ENCODE data around the gene USP54. TPM values are rescaled to one million over a fixed set of nuclear protein-coding genes. Genes with fewer than 3 reads are reported as not detected.
"Not testable (repeated sequence)": the region's sequence is repeated elsewhere in the genome, so short reads cannot be mapped to it uniquely, and the experiment has no call there.

Gene USP54
- polyA plus RNA-seq, 1 donor: 19.6 TPM

DNA sequence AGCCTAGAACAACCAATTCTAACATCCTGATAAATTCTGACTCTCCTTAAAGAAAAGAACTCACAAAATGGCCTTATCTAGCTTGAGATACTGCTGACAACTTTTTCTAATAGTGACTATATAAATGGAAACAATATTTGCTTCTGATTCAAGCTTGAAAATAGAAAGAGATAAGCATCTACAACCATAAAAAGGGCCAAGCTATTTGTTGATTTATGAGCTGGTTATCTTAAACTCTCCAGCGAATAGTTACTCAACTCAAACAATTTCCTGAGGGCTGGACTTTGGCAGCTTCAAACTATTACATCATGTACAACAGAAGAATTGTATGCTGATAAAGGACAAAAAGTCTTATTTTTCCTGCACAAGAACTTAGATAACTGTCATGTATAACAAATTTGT lies 4.6 kb downstream of the USP54 start:
- peak; percentile 32 for DNase-seq

DNA sequence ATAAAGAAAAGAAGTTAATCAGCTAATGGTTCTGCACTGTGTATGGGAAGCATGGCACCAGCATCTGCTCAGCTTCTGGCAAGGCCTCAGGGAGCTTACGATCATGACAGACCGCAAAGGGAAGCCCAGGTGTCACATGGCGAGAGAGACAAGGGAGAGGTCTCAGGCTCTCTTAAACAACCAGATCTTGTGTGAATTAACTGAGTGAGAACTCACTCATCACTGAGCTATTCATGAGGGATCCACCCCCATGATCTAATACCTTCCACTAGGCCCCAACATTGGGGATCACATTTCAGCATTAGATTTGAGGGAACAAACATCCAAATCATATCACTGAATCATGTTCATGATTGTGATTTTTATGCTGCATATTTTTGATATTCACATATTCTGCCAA lies 5.8 kb downstream of the USP54 start:
- peak; percentile 8 for DNase-seq

DNA sequence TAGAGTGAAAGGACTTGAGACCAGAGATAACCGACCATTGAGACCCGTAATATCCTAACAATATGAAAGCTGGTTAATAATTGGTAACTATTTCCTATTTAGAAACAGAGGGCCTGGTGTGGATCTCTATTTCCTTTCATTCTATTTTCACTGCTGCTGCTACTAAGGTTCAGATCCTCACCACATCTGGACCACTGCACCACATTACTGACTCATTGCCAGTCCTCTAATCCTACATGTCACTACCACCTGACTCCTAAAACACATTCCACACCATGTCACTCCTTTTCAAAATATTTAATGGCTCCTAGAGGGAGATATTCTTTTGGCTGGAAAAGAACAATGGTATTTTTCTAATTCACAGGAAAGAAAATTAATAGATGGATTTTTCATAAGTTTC lies 6.4 kb downstream of the USP54 start:
- DNase-seq: no peak

DNA sequence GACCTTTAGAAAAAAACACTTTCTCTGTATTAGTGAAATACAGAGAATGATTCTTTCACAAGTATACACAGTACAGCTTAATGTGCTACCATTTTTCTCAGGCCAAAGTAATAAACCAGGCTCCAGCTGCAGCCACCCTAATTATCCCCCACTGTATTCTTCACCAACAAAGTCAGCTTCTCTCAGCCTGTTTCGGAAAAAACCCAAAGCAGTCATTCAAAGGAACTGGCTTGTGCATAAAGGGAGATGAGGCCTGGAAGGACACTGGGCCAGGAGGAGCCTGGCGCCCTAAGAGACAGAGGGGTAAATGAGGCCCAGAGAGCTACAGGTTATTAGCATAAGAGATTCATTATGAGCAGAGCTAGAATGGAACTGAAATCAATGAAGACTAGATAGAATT lies 9.2 kb downstream of the USP54 start:
- peak; percentile 22 for DNase-seq

DNA sequence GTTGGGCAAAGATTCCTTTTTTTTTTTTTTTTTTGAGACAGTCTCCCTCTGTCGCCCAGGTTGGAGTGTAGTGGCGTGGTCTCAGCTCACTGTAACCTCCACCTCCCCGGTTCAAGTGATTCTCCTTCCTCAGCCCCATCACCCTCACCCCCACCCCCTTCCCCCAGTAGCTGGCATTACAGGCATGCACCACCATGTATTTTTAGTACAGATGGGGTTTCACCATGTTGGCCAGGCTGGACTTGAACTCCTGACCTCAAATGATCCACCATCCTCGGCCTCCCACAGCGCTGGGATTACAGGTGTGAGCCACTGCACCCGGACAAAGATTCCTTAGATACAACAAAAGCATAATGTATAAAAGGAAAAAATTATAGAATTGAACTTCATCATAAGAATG lies 12.2 kb downstream of the USP54 start:
- not testable (repeated sequence) for DNase-seq

DNA sequence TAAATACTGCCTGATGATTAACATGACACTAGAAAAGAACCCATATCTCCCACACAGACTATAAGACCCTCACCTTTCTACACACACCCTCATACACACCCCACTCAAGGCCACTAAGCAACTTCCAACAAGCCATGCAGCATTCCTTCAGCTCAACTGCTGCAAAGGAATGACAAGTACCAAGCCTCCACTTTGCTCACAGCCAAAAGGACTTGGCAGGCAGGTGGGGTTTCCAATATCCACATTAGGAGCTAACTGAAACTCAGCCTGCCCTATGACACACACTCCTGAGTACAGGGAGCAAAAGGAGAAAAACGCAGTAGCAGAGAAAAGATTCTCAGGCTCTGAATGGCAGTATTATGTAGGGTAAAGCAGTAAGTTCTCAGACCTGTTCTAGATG lies 13.4 kb downstream of the USP54 start:
- DNase-seq: peak; percentile 55

DNA sequence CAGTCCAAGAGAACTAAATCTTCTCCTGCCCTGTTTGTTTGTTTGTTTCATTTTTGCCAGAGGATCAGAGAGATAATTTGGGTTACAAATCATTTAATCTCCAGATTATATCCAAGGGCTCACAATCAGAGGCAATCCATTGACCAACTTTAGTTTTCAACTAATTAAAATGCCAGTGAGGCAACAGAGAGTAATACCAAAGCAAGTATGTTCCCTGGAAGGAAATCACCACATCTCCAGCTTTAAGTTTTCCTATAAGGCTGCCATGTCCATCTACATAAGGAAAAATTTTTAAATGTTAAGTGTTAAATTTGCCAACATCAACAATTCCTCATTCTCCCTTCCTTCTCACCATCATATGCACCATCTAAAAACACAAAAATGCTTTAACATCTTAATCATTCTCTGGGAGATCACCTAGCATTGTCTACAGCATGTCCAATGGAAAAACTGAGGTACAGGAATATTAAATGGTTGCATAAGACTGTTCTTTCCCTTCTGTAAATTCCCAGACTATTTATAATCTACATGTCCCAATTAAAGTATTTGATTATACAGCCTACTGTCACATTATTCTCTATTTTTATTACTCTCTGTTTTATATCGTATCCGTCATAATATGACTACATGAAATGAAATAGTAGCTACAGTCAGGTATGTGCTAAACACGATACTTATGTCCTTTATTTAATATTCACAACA lies 14.1 kb downstream of the USP54 start:
- peak; percentile 10 for DNase-seq

DNA sequence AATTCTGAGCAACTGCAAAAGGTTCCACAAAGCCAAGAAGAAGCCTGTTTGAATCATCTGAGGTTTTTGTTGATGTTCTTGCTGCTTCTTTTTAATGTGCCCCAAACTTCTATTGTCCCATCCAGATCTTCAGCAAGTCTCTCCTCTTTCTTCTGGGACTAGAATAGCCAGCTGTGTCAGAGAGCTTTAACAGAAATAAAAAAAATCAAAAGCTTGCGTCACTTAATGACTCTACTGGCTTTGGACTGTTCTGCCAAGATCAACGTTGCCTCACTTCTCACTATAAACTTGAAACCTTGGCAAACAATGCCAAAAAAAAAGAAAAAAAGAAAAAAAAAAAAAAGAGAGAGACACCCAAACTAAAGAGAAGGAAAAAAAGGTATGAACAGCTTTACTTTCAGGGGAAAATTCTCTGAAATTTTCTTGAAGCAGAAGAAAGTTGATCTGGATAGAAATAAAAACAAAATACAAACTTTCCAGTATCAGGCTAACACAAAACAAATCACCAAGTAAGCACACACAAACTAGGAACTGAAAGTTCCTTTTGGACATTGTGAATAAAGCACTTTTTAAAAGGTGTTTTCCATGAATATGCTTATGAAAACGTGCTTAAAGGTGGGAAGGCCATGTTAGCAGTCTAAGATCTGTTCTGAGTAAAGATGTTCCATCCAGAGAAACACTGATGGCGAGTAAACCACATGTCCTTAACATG lies 14.8 kb downstream of the USP54 start:
- DNase-seq: peak; percentile 50

DNA sequence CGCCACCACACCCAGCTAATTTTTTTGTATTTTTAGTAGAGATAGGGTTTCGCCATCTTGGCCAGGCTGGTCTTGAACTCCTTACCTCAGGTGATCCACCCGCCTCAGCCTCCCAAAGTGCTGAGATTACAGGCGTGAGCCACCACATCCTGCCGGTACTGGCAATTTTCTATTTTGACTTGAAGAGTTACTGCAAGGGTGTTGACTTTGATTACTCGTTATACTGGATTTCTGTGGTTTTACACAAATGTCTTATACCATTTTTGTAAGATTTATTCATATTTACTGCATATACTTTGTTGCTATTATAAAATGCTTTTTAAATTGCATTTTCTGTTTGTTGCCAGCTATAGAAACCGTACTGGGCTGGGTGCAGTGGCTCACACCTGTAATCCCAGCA lies 24.1 kb downstream of the USP54 start:
- not testable (repeated sequence) for DNase-seq

DNA sequence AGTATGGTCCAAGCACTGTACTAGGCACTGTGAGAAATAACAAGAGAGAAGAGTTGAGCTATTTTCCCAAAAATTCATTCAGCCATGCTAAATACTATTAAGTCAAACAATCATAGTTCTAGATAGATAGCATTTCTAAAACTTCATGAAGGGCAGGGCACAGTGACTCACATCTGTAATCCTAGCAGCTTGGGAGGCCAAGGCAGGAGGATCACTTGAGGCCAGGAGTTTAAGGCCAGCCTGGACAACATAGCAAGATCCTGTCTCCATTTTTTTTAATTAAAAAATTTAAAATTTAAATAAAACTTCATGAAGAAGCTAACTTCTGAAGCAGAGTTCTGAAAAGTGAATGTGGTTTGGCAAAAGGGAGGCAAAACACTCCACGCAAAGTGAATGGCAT lies 29.9 kb downstream of the USP54 start:
- DNase-seq: no peak

DNA sequence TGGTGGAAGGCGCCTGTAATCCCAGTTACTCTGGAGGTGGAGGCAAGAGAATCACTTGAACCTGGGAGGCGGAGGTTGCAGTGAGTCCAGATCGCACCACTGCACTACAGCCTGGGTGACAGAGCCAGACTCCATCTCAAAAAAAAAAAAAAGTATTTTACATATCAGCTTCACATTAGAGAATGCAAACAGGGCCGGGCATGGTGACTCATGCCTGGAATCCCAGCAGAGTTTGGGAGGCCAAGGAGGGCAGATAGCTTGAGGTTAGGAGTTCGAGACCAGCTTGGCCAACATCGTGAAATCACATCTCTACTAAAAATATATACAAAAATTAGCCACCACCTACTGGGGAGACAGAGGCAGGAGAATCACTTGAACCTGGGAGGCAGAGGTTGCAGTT lies 31.6 kb downstream of the USP54 start:
- no peak for DNase-seq

DNA sequence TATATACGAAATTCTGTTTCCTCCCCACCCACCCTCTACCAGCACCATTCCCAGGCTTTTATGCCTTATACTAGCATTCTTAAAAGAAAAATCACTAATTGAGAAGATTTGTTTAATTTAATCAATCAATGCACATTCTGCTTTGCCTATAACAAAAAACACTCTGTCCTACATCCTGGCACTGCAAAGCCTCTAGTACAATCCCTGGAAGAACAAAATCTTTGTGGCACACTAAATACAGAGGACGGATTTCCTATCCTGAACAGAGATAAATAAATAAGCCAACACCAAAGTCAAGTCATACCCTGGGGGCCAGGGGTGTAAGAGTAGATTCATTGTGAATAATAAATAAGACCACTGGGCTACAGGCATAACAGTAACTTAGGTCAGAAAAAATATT lies 34.3 kb downstream of the USP54 start:
- DNase-seq: no peak

DNA sequence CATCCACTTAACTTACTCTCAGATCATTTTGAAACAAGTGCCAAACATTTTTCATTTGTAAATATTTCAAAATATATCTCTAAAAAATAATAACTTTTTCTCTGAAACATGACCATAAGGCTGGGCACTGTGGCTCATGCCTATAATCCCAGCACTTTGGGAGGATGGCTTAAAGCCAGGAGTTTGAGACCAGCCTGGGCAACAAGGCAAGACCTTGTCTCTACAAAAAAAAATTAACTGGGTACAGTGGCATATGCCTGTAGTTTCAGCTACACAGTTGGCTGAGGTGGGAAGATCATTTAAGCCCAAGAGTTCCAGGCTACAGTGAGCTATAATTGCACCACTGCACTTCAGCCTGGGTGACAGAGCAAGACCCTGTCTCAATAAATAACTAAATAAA lies 36.4 kb downstream of the USP54 start:
- no peak for DNase-seq

DNA sequence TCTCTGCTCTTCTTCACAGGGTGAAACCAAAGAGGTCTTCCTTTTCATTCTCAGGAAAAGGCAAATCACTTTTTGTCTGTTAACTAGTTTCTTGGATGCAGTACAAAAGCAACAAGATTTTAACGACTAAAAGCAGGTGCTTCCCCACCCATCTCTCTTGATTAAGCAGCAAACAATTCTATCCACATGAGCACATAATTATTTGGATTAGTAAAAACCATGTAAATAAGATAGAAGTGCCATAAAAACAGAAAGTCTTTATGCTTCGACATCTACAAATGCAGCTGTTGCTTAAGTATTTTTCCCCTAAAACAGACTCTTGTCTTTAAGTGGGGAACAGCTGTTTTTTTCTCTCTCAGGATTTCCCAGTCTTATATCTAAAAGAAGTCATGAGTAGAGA lies 37.4 kb downstream of the USP54 start:
- DNase-seq: no peak

DNA sequence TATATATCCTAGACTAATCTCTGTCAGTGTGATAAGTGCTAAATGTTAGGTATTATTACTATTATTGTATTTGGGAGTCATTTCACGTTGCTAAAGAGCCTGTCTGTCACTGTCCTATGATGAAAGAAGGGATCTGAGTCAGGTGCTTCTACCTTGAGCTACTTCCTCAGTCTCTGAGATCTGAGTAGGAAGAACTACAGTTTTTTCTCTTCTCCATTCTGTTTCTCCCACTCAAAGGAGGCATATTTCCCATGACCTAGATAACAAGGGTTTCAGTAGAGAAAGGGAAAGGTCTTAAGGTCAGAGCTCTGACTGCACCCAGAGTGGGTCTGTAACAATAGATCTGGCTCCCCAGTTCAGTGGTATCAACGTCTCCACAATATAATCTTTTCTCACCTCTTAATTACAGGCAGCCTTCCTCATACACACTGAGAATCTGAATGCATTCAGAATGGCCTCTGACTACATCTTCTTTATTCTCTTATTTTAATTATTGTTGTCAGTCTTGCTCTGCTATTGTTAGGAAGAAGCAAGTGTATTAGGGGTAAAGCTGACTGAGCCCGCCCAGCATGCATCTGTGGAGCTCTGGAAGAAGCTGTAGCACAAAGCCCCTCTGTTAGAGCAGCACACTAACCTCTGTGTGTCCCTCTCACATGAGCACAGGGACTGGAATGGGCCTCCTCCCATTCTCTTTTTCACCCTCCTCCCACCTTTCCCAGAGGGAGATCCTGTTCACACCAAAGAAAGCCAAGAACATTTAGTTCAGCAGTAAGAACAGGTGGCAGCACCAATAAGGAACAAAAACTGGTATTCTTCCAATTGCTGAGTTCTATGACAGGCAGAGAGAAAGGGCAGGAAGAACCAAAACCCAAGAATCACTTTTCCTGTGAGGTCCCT lies 38.1 kb downstream of the USP54 start:
- DNase-seq: peak; percentile 19

DNA sequence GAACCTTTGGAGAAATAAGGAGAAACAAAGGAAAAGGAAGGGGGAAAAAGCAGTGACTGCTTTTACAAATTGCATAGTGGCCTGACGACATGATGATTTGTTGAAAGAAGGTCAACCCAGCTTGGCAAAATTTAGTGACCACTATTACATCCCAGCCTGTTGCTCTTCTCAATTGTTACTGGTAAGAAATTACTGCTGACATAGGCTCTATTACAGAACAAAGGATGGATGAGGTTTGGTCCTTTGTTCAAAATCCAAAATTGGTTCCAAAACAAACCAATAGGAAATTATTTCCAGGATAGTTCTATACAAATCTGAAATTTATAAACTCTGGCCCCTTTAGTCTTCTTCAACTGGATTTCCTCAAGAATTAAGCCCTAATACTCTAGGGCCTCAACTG lies 39.6 kb downstream of the USP54 start:
- DNase-seq: no peak

DNA sequence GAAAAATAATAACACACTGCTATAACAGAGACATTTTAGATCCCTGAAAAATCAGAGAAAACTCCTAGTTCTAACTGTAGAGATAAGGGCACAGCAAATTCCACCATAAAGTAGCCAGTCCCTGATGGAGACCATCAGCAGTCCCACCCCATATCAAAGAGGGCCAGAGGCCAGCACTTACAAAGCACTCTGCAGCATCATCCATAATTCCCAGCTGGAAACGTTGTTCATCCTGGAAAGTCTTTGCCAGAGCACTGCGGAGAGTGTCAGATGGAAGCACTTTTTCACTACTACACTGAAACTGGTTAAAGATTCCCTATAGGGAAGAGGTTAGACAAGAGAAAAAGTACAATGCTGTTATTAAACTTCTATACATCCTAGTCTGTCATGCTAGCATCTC lies 45.8 kb downstream of the USP54 start:
- DNase-seq: no peak

DNA sequence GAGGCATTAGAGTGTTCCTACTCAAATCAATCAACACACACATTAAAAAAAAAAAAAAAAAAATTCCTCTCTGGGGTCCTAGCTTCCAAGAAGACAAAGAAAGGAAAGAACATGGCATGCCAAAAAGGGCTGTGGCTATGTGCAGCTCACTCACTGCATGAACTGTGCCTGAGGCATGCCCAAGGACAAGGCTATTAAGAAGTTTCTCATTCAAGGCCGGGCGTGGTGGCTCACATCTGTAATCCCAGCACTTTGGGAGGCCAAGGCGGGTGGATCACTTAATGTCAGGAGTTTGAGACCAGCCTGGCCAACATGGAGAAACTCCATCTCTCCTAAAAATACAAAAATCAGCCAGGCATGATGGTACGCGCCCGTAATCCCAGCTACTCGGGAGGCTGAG lies 53.4 kb downstream of the USP54 start:
- no peak for DNase-seq

DNA sequence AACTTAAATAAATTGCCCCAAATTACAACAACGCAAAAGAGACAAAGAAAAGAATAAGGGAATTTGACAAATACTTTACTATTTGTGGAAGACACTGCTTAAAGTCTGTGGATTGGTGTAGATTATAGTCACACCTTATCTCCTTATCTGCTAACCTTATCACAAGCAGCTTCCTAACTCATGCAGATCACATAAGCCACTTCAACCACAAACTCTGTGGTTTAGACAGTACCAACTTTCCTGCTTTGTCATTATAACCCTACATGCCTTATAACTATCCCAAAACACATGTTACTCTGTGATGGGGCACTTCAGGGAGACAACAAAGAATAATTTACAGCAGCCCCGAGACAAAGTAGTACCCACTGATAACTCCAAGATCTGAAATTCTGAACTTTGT lies 53.9 kb downstream of the USP54 start:
- DNase-seq: no peak

DNA sequence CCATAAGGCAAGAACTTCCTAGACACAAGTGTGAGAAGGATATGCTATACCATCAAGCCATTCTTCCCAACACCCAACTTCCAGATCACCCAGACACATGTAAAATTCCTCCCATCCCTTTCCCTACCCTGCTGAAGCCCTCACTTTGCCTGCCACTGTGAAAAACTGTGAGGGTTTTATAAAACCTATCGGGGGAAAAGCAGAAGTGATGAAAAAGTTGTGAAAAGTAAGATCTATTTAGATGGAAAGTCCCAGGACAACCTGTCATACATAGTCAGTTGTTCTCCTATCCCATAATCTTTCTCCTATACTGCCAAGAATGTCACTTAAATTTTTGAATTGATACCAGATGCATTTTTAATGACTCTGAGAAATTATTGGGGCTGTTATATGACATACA lies 56.3 kb downstream of the USP54 start:
- DNase-seq: no peak

DNA sequence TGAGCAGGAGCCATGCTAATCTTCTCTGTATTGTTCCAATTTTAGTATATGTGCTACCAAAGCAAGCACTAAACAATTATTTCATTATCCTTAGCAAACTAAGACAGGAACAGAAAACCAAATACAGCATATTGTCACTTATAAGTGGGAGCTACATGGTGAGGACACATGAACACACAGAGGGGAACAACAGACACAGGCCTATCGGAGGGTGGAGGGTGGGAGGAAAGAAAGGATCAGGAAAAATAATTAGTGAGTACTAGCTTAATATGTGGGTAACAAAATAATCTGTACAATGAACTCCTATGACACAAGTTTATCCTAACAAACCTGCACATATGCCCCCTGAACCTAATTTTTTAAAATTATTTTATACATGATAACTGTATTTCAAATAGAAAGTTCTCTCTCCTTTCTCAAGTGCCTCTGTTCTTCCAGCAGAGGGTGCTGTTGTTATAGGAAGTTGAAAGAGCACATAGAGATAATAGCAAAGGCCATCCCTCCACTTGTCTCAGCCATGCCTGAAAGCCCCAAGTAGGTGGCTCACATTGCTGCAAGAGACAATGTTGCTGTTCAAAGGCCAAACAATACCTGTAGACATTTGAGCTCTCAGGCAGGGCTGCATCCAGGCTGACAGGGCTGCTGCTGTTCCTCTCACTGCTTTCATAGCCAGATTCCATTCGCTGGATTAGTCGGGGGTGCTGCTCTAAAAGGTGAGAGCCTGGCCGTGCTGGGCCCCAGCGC lies 61.9 kb downstream of the USP54 start:
- DNase-seq: peak; percentile 65

DNA sequence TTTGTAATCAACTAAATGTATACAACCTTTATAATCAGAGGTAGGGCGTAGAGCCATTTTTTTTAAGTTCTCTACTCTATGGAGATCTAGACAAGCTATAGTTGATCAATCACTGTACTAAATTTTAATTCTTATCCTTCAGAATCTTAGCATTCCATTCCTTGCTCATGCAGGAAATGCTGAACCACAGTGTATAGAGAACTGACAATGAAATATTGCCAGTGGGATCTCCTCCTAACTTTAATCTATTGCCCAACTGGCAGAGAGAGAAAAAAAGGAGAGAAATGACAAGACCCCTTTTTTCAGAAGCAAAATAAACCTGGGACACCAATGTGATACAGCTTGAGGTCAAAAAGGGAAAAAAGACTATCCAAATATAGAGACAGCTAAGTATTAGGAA lies 68.9 kb downstream of the USP54 start:
- no peak for DNase-seq

DNA sequence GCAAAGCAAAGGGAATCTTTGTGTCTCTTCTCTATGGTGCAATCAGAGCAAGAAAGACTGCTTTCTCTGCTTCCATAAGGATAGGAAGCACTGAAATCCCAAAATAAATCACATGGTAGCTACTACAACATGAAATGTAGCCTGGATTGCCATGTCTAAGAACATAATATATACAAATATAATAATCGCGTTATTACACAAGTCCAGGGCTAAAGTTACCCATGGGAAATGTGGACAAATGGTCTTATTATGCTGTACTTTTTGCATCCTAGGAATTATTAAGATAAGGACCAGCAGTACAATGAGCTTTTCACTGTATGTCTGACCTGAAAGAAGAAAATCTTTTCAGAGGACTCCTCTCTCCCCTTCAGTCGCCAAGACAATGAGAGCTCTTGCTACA lies 71.8 kb downstream of the USP54 start:
- DNase-seq: no peak
